Subcutaneous abdominal adipose tissue (tissue), 5 donors: ENCODE measurements around the gene DESI1.

Experiments used
- H3K27ac ChIP-seq: one replicate; pipeline ENCODE4 v1.7.0; 2013; ENCODE audit warnings: low read depth, mild to moderate bottlenecking, inconsistent platforms, low read length, moderate library complexity
- H3K27me3 ChIP-seq, 5 donors: one replicate each; pipeline ENCODE4 v1.7.0; 2013; ENCODE audit warnings: low read length in 5 of 5, inconsistent platforms in 1 of 5; ENCODE audit not compliant: control insufficient read depth in 5 of 5, insufficient read depth in 4 of 5
- H3K36me3 ChIP-seq, 5 donors: one replicate each; pipeline ENCODE4 v1.7.0; 2013; ENCODE audit warnings: low read length in 5 of 5; ENCODE audit not compliant: control insufficient read depth in 5 of 5, insufficient read depth in 5 of 5
- H3K4me1 ChIP-seq, 5 donors: one replicate each; pipeline ENCODE4 v1.7.0; 2013; ENCODE audit warnings: low read length in 5 of 5, mild to moderate bottlenecking in 3 of 5, moderate library complexity in 1 of 5; ENCODE audit not compliant: control insufficient read depth in 5 of 5, insufficient read depth in 5 of 5
- H3K4me3 ChIP-seq, 5 donors: one replicate each; pipeline ENCODE4 v1.7.0; 2013; ENCODE audit warnings: low read length in 5 of 5, low read depth in 1 of 5
- H3K9ac ChIP-seq, 5 donors: one replicate each; pipeline ENCODE4 v1.7.0; 2013; ENCODE audit warnings: low read length in 5 of 5, mild to moderate bottlenecking in 4 of 5, moderate library complexity in 3 of 5
- H3K9me3 ChIP-seq, 5 donors: one replicate each; pipeline ENCODE4 v1.7.0; 2013; ENCODE audit warnings: low read length in 5 of 5; ENCODE audit not compliant: control insufficient read depth in 5 of 5
- donor health status: healthy.
- donor health status: healthy.
- donor health status: healthy.
- donor health status: healthy.
- donor health status: healthy.

DESI1 gene

DNA sequence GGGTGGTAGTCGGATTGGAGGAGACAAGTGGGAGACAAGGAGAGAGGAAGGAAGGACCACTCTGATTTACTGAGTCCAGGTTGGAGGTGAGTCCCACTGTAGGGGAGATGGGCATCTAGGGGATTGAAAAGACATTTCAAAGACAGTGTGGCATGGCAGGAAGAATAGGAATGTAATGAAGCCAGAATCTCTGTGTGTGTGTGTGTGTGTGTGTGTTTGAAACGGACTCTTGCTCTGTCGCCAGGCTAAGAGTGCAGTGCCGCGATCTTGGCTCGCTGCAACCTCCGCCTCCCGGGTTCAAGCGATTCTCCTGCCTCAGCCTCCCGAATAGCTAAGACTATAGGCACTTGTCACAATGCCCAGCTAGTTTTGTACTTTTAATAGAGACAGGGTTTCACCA, 64.3 kb downstream of the DESI1 start:
- Histone ChIP-seq H3K9ac (no peak overlapping the region), H3K36me3 (no peaks in the 10 kb centered on the region), H3K4me3 (no peak overlapping the region), H3K27me3 (peaks cover 0 to 17% (median 12%) of the 10 kb centered on the region in 5 donors), H3K4me1 (peaks cover 0 to 9% (median 6%) of the 10 kb centered on the region in 5 donors), H3K9me3 (no peaks in the 10 kb centered on the region), H3K27ac (no peak overlapping the region)

- Histone ChIP-seq H3K36me3 (no peaks in the 10 kb centered on the region), H3K27me3 (peaks cover 0 to 7% (median 5%) of the 10 kb centered on the region in 5 donors), H3K9me3 (no peaks in the 10 kb centered on the region), H3K9ac (no peak overlapping the region), H3K4me3 (no peak overlapping the region), H3K27ac (no peak overlapping the region), H3K4me1 (peaks cover 0 to 9% (median 6%) of the 10 kb centered on the region in 5 donors)
Observed at GRCh38 chr22:41555325-41555982, 65.4 kb downstream of the DESI1 start.

GRCh38 chr22:41551877-41552582, 68.8 kb downstream of the DESI1 start:
- H3K9ac ChIP-seq = no peak overlapping the region
- H3K36me3 ChIP-seq = no peaks in the 10 kb centered on the region
- no peaks in the 10 kb centered on the region for H3K27me3 ChIP-seq
- peaks cover 0 to 2% (median 1%) of the 10 kb centered on the region in 5 donors for H3K4me1 ChIP-seq
- H3K4me3 ChIP-seq = no peak overlapping the region
- H3K9me3 ChIP-seq = no peaks in the 10 kb centered on the region
- no peak overlapping the region for H3K27ac ChIP-seq

DNA sequence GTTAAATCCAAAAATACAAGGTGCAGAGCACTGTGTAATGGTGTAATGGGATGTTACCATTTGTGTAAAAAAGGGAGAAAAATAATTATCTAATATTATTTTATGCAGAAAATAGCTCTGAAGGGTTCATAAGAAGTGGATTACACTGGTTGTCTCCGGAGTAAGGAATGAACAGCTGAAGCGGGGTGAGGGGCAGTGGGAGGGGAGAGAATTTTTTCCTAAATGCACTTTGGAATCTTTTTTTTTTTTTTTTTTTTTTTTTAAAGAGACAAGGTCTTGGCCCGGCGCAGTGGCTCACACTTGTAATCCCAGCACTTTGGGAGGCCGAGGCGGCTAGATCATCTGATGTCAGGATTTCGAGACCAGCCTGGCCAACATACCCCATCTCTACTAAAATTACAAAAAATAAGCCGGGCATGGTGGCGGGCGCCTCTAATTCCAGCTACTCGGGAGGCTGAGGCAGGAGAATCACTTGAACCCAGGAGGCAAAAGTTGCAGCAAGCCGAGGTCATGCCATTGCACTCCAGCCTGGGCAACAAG, 69.8 kb downstream of the DESI1 start:
- H3K9me3 ChIP-seq = no peaks in the 10 kb centered on the region
- H3K27ac ChIP-seq = no peak overlapping the region

DNA sequence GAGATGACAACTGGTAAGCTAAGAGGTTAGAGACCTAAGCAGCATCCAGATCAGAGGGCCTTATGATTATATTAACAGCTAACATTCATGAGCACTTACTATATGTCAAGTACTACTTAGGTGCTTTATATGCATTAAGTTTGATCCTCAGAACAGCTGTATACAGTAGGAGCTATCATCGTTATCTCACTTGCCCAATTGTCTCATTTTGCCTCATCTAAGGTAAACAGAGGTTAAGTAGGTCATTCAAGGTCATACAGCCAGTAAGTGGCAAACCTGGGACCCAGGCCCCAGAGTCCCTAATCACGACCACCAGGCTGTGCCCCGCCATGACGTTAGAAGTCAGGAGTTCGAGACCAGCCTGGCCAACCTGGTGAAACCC, 72.0 kb downstream of the DESI1 start:
- Histone ChIP-seq H3K27ac (no peak overlapping the region), H3K4me1 (peaks cover 0 to 11% (median 9%) of the 10 kb centered on the region in 5 donors), H3K9me3 (no peaks in the 10 kb centered on the region), H3K27me3 (no peaks in the 10 kb centered on the region), H3K9ac (no peak overlapping the region), H3K4me3 (no peak overlapping the region), H3K36me3 (no peaks in the 10 kb centered on the region)

More for the DNA sequence above, 69.8 kb downstream of the DESI1 start:
- H3K4me3 ChIP-seq = no peak overlapping the region
- no peaks in the 10 kb centered on the region for H3K36me3 ChIP-seq
- no peak overlapping the region for H3K9ac ChIP-seq
- H3K27me3 ChIP-seq = no peaks in the 10 kb centered on the region
- H3K4me1 ChIP-seq = no peaks in the 10 kb centered on the region
